ENCODE data around the gene RADIL.

- TF ChIP-seq CTCF (conservative IDR thresholded peaks at IDR 0.05; ENCODE audit: low read depth, low read length) = no peak
- no peak for TF ChIP-seq EZH2 (IDR thresholded peaks at IDR 0.05; ENCODE audit: low read length, unreplicated experiment)
- no peak for TF ChIP-seq EZH2phosphoT487 (IDR thresholded peaks at IDR 0.05; ENCODE audit: borderline replicate concordance, low read length)
These were observed 114.6 kb downstream of the RADIL start for GRCh38 chr7:4768597-4769569.

Data from PC-3 (cell line).